ENCODE results near the gene PODNL1.

DNA sequence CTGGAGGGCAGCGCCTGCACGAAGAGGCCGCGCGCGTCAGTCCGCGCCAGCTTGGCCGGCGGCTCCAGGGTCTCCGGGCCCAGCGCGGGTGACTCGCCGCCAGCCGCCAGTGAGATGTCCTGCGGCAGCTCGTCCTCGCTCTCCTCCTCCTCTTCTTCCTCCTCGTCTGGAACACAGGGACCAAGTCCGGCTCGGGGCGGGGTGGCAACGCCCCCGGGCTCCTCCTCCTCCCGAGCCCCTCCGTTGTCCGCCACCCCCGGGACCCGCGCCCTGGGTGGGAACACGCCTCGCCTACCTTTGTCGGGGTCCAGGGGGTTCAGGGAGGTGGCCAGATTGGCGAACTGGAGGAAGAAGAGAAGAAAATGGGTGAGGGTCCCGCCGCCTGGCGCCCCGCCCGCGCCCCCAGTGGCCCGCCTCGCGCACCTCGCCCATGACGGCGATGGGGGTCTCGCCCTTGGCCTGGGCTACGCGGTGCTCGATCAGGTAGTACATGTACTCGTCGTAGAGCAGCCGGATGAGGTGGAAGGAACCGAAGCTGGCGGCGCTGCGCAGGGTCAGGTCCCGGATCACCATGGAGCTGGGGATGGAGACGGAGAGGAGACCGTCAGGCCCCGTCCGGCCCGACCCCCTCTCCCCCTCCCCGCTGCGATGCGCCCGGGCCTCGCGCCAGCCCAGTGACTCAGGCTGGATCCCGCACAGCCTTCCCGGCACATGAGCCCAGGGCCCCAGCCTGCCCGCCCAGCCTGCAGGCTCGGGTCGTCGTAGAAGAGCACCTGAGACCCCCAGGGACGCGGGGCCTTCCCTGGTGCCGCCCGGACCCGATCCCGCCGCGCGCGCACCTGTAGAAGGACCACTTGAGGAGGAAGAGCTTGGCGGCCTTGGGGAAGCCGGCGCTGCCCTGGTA, 24.7 kb upstream of the PODNL1 start:
- TF ChIP-seq, protein P1, sequence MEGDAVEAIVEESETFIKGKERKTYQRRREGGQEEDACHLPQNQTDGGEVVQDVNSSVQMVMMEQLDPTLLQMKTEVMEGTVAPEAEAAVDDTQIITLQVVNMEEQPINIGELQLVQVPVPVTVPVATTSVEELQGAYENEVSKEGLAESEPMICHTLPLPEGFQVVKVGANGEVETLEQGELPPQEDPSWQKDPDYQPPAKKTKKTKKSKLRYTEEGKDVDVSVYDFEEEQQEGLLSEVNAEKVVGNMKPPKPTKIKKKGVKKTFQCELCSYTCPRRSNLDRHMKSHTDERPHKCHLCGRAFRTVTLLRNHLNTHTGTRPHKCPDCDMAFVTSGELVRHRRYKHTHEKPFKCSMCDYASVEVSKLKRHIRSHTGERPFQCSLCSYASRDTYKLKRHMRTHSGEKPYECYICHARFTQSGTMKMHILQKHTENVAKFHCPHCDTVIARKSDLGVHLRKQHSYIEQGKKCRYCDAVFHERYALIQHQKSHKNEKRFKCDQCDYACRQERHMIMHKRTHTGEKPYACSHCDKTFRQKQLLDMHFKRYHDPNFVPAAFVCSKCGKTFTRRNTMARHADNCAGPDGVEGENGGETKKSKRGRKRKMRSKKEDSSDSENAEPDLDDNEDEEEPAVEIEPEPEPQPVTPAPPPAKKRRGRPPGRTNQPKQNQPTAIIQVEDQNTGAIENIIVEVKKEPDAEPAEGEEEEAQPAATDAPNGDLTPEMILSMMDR (IDR thresholded peaks at IDR 0.05) = no peak
- TF ChIP-seq POLR2A (IDR thresholded peaks at IDR 0.05) = no peak

All from prostate gland (tissue), 2 donors.